Ureter (tissue), 1 donor: ENCODE data around the gene ABCC1. TPM values are rescaled to one million over a fixed set of nuclear protein-coding genes. Genes with fewer than 3 reads are reported as not detected.

Experiments
- DNase-seq: peaks from one replicate; pipeline ENCODE4 v3.0.0-alpha.2; 2020; ENCODE audit warnings: low spot score
- total RNA-seq: library from RNA; stranded (reverse); gene quantifications from one replicate; pipeline ENCODE4 v1.2.4, GENCODE V29; 2023
- donor health status: DM: yes; HTN: yes; CAD: no.

Gene ABCC1
- total RNA-seq, 1 donor from 2014 or later: 46.9 TPM

GRCh38 chr16:16021020-16021419 lies 71.6 kb downstream of the ABCC1 start:
- no peak for DNase-seq

- no peak for DNase-seq
Observed at GRCh38 chr16:16021646-16021987, 72.2 kb downstream of the ABCC1 start.

GRCh38 chr16:16021988-16022682 lies 72.7 kb downstream of the ABCC1 start:
- peak; percentile 96 for DNase-seq

GRCh38 chr16:16022683-16023064 lies 73.3 kb downstream of the ABCC1 start:
- no peak for DNase-seq

GRCh38 chr16:16025214-16025968 lies 76.0 kb downstream of the ABCC1 start:
- DNase-seq: peak; percentile 38

GRCh38 chr16:16027728-16028310 lies 78.4 kb downstream of the ABCC1 start:
- DNase-seq: no peak

- DNase-seq: no peak
Observed at GRCh38 chr16:16028311-16028999, 79.0 kb downstream of the ABCC1 start.

- no peak for DNase-seq
Observed at GRCh38 chr16:16029431-16030011, 80.1 kb downstream of the ABCC1 start.

GRCh38 chr16:16030449-16030848 lies 81.0 kb downstream of the ABCC1 start:
- no peak for DNase-seq

GRCh38 chr16:16031401-16031800 lies 82.0 kb downstream of the ABCC1 start:
- no peak for DNase-seq

GRCh38 chr16:16032271-16032979 lies 83.0 kb downstream of the ABCC1 start:
- no peak for DNase-seq

GRCh38 chr16:16033208-16033717 lies 83.8 kb downstream of the ABCC1 start:
- no peak for DNase-seq

- no peak for DNase-seq
Observed at GRCh38 chr16:16036359-16036792, 87.0 kb downstream of the ABCC1 start.

- DNase-seq: no peak
Observed at GRCh38 chr16:16037521-16037920, 88.1 kb downstream of the ABCC1 start.

GRCh38 chr16:16037970-16038369 lies 88.6 kb downstream of the ABCC1 start:
- no peak for DNase-seq

- no peak for DNase-seq
Observed at GRCh38 chr16:16038950-16039349, 89.5 kb downstream of the ABCC1 start.

- DNase-seq: no peak
Observed at GRCh38 chr16:16041196-16041892, 91.9 kb downstream of the ABCC1 start.

GRCh38 chr16:16042076-16042475 lies 92.7 kb downstream of the ABCC1 start:
- no peak for DNase-seq

GRCh38 chr16:16045296-16045695 lies 95.9 kb downstream of the ABCC1 start:
- DNase-seq: no peak

- DNase-seq: no peak
Observed at GRCh38 chr16:16045879-16046278, 96.5 kb downstream of the ABCC1 start.

GRCh38 chr16:16047761-16048160 lies 98.3 kb downstream of the ABCC1 start:
- DNase-seq: no peak
